Measurements from ENCODE around the gene PARD3.

The PARD3 gene

GRCh38 chr10:34699904-34700517, 115.1 kb downstream of the PARD3 start:
- no peak for DNase-seq (ENCODE audit: low read depth)
- H3K4me3 ChIP-seq (ENCODE audit: low read depth, low read length), result no peak overlapping the region
- TF ChIP-seq, protein P1, sequence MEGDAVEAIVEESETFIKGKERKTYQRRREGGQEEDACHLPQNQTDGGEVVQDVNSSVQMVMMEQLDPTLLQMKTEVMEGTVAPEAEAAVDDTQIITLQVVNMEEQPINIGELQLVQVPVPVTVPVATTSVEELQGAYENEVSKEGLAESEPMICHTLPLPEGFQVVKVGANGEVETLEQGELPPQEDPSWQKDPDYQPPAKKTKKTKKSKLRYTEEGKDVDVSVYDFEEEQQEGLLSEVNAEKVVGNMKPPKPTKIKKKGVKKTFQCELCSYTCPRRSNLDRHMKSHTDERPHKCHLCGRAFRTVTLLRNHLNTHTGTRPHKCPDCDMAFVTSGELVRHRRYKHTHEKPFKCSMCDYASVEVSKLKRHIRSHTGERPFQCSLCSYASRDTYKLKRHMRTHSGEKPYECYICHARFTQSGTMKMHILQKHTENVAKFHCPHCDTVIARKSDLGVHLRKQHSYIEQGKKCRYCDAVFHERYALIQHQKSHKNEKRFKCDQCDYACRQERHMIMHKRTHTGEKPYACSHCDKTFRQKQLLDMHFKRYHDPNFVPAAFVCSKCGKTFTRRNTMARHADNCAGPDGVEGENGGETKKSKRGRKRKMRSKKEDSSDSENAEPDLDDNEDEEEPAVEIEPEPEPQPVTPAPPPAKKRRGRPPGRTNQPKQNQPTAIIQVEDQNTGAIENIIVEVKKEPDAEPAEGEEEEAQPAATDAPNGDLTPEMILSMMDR (IDR thresholded peaks at IDR 0.05; ENCODE audit: insufficient read depth, low read depth, low read length, missing control alignments), result no peak

DNA sequence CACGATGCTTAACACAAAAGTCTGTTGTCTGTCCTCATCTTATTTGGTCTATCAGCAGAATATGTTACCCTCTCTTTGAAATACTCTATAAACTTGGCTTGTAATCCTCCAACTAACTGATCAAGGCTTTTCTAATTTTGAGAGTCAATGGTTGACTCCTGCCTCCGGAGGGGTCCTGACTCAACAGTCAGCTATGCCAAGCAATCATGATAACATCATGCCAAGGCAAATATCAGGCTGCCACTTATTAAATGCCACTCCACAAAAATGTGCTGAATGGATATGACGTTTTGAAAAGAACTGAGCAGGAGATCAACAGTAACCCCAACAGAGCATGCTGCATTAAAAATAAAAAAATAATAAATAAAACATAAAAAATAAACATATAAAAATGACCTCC, 116.1 kb downstream of the PARD3 start:
- TF ChIP-seq, protein P1 (IDR thresholded peaks at IDR 0.05; ENCODE audit: insufficient read depth, low read depth, low read length, missing control alignments), result no peak
- H3K4me3 ChIP-seq (ENCODE audit: low read depth, low read length), result no peak overlapping the region
- DNase-seq (ENCODE audit: low read depth), result no peak

GRCh38 chr10:34698248-34698831, 116.8 kb downstream of the PARD3 start:
- no peak for DNase-seq (ENCODE audit: low read depth)
- TF ChIP-seq, protein P1 (IDR thresholded peaks at IDR 0.05; ENCODE audit: insufficient read depth, low read depth, low read length, missing control alignments), result no peak
- no peak overlapping the region for H3K4me3 ChIP-seq (ENCODE audit: low read depth, low read length)

- no peak overlapping the region for H3K4me3 ChIP-seq (ENCODE audit: low read depth, low read length)
- DNase-seq (ENCODE audit: low read depth), result no peak
Measured at GRCh38 chr10:34697351-34698247, 117.5 kb downstream of the PARD3 start.

GRCh38 chr10:34696423-34696822, 118.7 kb downstream of the PARD3 start:
- DNase-seq (ENCODE audit: low read depth), result no peak
- TF ChIP-seq, protein P1 (IDR thresholded peaks at IDR 0.05; ENCODE audit: insufficient read depth, low read depth, low read length, missing control alignments), result no peak
- no peak overlapping the region for H3K4me3 ChIP-seq (ENCODE audit: low read depth, low read length)

More at GRCh38 chr10:34697351-34698247, 117.5 kb downstream of the PARD3 start:
- TF ChIP-seq, protein P1 (IDR thresholded peaks at IDR 0.05; ENCODE audit: insufficient read depth, low read depth, low read length, missing control alignments), result no peak

DNA sequence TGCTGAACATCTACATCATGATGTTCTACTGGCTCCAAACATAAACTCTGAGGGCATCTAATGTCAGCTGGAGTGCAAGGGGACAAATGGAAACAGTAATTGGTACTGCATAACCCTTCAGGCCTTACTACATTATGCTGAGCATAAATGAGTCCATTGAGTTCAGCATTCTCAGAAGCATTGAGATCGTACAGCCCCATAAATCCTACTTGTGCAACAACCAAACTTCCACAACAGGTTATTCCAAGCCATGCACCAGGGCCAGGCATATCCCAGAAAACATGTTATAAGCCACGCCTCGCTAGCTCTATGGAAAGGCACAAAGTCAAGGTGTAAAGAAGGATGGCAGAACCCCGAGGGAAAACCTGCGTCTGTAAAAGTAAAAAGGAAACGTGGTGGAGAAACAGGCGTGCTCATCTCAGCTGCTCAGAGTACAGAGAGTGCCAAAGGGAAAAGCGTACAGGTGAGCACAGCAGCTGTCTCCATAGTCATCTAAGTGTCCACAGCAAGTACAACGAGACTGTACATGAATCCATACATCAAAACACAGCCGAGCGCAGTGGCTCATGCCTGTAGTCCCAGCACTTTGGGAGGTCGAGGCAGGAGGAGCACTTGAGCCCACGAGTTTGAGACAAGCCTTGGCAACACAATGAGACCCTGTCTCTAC, 124.6 kb downstream of the PARD3 start:
- DNase-seq (ENCODE audit: low read depth), result no peak

More for the DNA sequence above, 124.6 kb downstream of the PARD3 start:
- TF ChIP-seq, protein P1 (IDR thresholded peaks at IDR 0.05; ENCODE audit: insufficient read depth, low read depth, low read length, missing control alignments), result no peak
- no peak overlapping the region for H3K4me3 ChIP-seq (ENCODE audit: low read depth, low read length)
